HepG2 (cell line): ENCODE data around the gene PRR30. TPM values are rescaled to one million over a fixed set of nuclear protein-coding genes. Genes with fewer than 3 reads are reported as not detected.

Experiments used
- ATRX ChIP-seq: sonication (generic); formaldehyde crosslinking; IDR thresholded peaks from 2 replicates; pipeline ENCODE4 v1.4.0; 2020; ENCODE audit warnings: missing genetic modification reagents, borderline replicate concordance
- EZH2 ChIP-seq: conservative IDR thresholded peaks from 2 replicates; pipeline ENCODE4 v1.6.1; 2012; ENCODE audit warnings: mild to moderate bottlenecking, low read depth, low read length, moderate library complexity
- GZF1 ChIP-seq: sonication (generic); formaldehyde crosslinking; IDR thresholded peaks from 2 replicates; pipeline ENCODE4 v1.5.1; 2020; ENCODE audit warnings: mild to moderate bottlenecking, missing genetic modification reagents
- HOXA7 ChIP-seq: sonication (generic); formaldehyde crosslinking; IDR thresholded peaks from 2 replicates; pipeline ENCODE4 v1.8.1; 2022; ENCODE audit warnings: mild to moderate bottlenecking, missing genetic modification reagents, moderate library complexity
- MTF2 ChIP-seq: sonication (generic); formaldehyde crosslinking; IDR thresholded peaks from 2 replicates; pipeline ENCODE4 v1.5.0; 2020; ENCODE audit warnings: missing genetic modification reagents, borderline replicate concordance
- MYNN ChIP-seq: sonication (generic); formaldehyde crosslinking; IDR thresholded peaks from 2 replicates; pipeline ENCODE4 v1.4.0; 2020; ENCODE audit warnings: mild to moderate bottlenecking, low read depth, missing genetic modification reagents
- PLRG1 ChIP-seq: fragments of 450-650 bp; conservative IDR thresholded peaks from 2 replicates; pipeline ENCODE4 v1.6.1; 2016
- RNF219 ChIP-seq: sonication (generic); formaldehyde crosslinking; IDR thresholded peaks from 2 replicates; pipeline ENCODE4 v1.5.0; 2020; ENCODE audit warnings: mild to moderate bottlenecking, missing genetic modification reagents
- RXRA ChIP-seq: sonication (generic); formaldehyde crosslinking; IDR thresholded peaks from 2 replicates; pipeline ENCODE4 v1.5.1; 2020; ENCODE audit warnings: missing genetic modification reagents
- SETDB1 ChIP-seq: sonication (generic); formaldehyde crosslinking; IDR thresholded peaks from 2 replicates; pipeline ENCODE4 v1.5.1; 2020; ENCODE audit warnings: missing genetic modification reagents, mild to moderate bottlenecking, borderline replicate concordance
- XRCC5 ChIP-seq: fragments of 200-400 bp; formaldehyde crosslinking; optimal IDR thresholded peaks from 2 replicates; pipeline ENCODE3; 2017; ENCODE audit warnings: mild to moderate bottlenecking, low read length
- ZMYM3 ChIP-seq: sonication (generic); formaldehyde crosslinking; IDR thresholded peaks from 2 replicates; pipeline ENCODE4 v1.5.1; 2020; ENCODE audit warnings: mild to moderate bottlenecking, missing genetic modification reagents
- ZNF335 ChIP-seq: sonication (generic); formaldehyde crosslinking; IDR thresholded peaks from 2 replicates; pipeline ENCODE4 v1.4.0; 2020; ENCODE audit warnings: missing genetic modification reagents
- ZNF33B ChIP-seq: sonication (generic); formaldehyde crosslinking; IDR thresholded peaks from 2 replicates; pipeline ENCODE4 v1.5.1; 2020; ENCODE audit warnings: mild to moderate bottlenecking, missing genetic modification reagents
- ZNF441 ChIP-seq: sonication (generic); formaldehyde crosslinking; IDR thresholded peaks from 2 replicates; pipeline ENCODE4 v1.7.0; 2021; ENCODE audit warnings: missing genetic modification reagents, borderline replicate concordance
- ZNF563 ChIP-seq: sonication (generic); formaldehyde crosslinking; IDR thresholded peaks from 2 replicates; pipeline ENCODE4 v1.8.0; 2022; ENCODE audit warnings: mild to moderate bottlenecking, moderate library complexity, missing genetic modification reagents
- ZNF598 ChIP-seq: sonication (generic); formaldehyde crosslinking; IDR thresholded peaks from 2 replicates; pipeline ENCODE4 v1.5.1; 2020; ENCODE audit warnings: mild to moderate bottlenecking, missing genetic modification reagents, borderline replicate concordance
- ZNF776 ChIP-seq: sonication (generic); formaldehyde crosslinking; IDR thresholded peaks from 2 replicates; pipeline ENCODE4 v1.4.0; 2020; ENCODE audit warnings: mild to moderate bottlenecking, missing genetic modification reagents
- ZNF792 ChIP-seq: IDR thresholded peaks from 2 replicates; pipeline ENCODE4 v1.6.1; 2016
- polyA plus RNA-seq, 8 experiments: library from polyadenylated mRNA; depleted of rRNA in 3 of 8; stranded (reverse) in 7 of 8; unstranded in 1 of 8; fragments of >200 nt; fragmentation: Illumina TruSeq in 4 of 8; extraction: Trizol in 4 of 8; gene quantifications; 2 replicates each; pipeline versions ENCODE4 v1.2.1 to v1.2.3, GENCODE V29; 2011 to 2016; ENCODE audit warnings: low read depth in 4 of 8, missing spikeins in 1 of 8, mixed read lengths in 1 of 8; ENCODE audit not compliant: insufficient read depth in 1 of 8
- total RNA-seq, 5 experiments: library from RNA; depleted of rRNA; stranded (reverse); fragments of >200 nt; fragmentation: Illumina TruSeq; extraction: Trizol; gene quantifications; 2 replicates each; pipeline ENCODE4 v1.2.3, GENCODE V29; 2016; ENCODE audit warnings: low read depth in 1 of 5
- TF ChIP-seq, protein P1 (sequence below): sonication (generic); formaldehyde crosslinking; IDR thresholded peaks from 2 replicates; pipeline ENCODE4 v1.9.0; 2021; ENCODE audit warnings: mild to moderate bottlenecking, missing genetic modification reagents
- TF ChIP-seq, protein P2 (sequence below): sonication (generic); formaldehyde crosslinking; IDR thresholded peaks from 2 replicates; pipeline ENCODE4 v1.4.0; 2020; ENCODE audit warnings: mild to moderate bottlenecking, missing genetic modification reagents

The PRR30 gene
- total and polyA plus RNA-seq, 2 of the 13 experiments (the other 11 are each of a cell fraction or from before 2014, with no cell fraction given), result not detected

DNA sequence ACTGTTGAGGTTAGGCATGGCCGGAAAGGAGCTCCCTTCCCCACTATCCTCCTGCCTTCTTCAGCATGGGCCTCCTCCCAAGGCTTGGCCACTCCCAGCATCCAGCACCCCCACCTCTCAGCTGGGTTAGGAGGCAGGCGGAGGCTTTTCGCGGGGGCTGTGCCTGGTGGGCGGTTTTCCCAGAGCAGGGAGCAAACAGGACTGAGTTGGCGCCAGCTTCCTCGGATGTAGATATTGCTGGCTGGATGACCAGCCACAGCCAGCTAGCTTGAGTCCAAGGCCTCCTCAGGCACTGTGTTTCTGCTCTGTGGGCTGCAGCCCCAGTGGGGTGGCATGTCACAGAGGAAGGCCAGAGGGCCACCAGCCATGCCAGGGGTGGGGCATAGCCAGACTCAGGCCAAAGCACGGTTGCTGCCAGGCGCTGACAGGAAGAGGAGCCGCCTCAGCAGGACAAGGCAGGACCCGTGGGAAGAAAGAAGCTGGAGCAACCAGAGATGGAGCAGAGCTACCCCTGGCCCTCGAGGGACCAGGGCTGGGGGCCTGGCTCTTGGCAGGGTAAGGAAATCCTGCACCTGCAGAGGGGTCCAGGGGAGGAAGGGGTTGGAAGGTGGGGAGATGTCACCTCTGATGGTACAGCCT, 9.7 kb upstream of the PRR30 start, which contains the start of gene TCF23 (continued):
- no peak for TF ChIP-seq GZF1 (CRISPR knock-in tag)
- TF ChIP-seq MYNN (CRISPR knock-in tag), result no peak
- 0 out of 2 replicates have a peak, but pooled peaks have one; percentile 43 for TF ChIP-seq MTF2 (CRISPR knock-in tag)
- TF ChIP-seq HOXA7, result no peak
- 0 out of 2 replicates have a peak, but pooled peaks have one; percentile 14 for TF ChIP-seq RXRA
- no peak for TF ChIP-seq EZH2
- TF ChIP-seq ZNF598 (CRISPR knock-in tag), result peak; percentile 62; the same call in 1 of the 2 replicates
- TF ChIP-seq ZNF792, result no peak
- TF ChIP-seq PLRG1, result no peak
- TF ChIP-seq, protein P1, sequence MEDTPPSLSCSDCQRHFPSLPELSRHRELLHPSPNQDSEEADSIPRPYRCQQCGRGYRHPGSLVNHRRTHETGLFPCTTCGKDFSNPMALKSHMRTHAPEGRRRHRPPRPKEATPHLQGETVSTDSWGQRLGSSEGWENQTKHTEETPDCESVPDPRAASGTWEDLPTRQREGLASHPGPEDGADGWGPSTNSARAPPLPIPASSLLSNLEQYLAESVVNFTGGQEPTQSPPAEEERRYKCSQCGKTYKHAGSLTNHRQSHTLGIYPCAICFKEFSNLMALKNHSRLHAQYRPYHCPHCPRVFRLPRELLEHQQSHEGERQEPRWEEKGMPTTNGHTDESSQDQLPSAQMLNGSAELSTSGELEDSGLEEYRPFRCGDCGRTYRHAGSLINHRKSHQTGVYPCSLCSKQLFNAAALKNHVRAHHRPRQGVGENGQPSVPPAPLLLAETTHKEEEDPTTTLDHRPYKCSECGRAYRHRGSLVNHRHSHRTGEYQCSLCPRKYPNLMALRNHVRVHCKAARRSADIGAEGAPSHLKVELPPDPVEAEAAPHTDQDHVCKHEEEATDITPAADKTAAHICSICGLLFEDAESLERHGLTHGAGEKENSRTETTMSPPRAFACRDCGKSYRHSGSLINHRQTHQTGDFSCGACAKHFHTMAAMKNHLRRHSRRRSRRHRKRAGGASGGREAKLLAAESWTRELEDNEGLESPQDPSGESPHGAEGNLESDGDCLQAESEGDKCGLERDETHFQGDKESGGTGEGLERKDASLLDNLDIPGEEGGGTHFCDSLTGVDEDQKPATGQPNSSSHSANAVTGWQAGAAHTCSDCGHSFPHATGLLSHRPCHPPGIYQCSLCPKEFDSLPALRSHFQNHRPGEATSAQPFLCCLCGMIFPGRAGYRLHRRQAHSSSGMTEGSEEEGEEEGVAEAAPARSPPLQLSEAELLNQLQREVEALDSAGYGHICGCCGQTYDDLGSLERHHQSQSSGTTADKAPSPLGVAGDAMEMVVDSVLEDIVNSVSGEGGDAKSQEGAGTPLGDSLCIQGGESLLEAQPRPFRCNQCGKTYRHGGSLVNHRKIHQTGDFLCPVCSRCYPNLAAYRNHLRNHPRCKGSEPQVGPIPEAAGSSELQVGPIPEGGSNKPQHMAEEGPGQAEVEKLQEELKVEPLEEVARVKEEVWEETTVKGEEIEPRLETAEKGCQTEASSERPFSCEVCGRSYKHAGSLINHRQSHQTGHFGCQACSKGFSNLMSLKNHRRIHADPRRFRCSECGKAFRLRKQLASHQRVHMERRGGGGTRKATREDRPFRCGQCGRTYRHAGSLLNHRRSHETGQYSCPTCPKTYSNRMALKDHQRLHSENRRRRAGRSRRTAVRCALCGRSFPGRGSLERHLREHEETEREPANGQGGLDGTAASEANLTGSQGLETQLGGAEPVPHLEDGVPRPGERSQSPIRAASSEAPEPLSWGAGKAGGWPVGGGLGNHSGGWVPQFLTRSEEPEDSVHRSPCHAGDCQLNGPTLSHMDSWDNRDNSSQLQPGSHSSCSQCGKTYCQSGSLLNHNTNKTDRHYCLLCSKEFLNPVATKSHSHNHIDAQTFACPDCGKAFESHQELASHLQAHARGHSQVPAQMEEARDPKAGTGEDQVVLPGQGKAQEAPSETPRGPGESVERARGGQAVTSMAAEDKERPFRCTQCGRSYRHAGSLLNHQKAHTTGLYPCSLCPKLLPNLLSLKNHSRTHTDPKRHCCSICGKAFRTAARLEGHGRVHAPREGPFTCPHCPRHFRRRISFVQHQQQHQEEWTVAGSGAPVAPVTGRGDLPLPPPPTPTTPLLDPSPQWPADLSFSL (CRISPR knock-in tag), result no peak
- no peak for TF ChIP-seq ZNF776 (CRISPR knock-in tag)
- TF ChIP-seq ZNF335 (CRISPR knock-in tag), result no peak
- TF ChIP-seq ZNF441 (CRISPR knock-in tag), result no peak
- 0 out of 2 replicates have a peak, but pooled peaks have one; percentile 26 for TF ChIP-seq ZNF33B (CRISPR knock-in tag)
- TF ChIP-seq SETDB1 (CRISPR knock-in tag), result no peak
- TF ChIP-seq ZMYM3 (CRISPR knock-in tag), result no peak
- no peak for TF ChIP-seq XRCC5
- TF ChIP-seq, protein P2, sequence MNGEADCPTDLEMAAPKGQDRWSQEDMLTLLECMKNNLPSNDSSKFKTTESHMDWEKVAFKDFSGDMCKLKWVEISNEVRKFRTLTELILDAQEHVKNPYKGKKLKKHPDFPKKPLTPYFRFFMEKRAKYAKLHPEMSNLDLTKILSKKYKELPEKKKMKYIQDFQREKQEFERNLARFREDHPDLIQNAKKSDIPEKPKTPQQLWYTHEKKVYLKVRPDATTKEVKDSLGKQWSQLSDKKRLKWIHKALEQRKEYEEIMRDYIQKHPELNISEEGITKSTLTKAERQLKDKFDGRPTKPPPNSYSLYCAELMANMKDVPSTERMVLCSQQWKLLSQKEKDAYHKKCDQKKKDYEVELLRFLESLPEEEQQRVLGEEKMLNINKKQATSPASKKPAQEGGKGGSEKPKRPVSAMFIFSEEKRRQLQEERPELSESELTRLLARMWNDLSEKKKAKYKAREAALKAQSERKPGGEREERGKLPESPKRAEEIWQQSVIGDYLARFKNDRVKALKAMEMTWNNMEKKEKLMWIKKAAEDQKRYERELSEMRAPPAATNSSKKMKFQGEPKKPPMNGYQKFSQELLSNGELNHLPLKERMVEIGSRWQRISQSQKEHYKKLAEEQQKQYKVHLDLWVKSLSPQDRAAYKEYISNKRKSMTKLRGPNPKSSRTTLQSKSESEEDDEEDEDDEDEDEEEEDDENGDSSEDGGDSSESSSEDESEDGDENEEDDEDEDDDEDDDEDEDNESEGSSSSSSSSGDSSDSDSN (CRISPR knock-in tag), result no peak
- TF ChIP-seq ATRX (CRISPR knock-in tag), result no peak
- TF ChIP-seq ZNF563, result no peak
- TF ChIP-seq RNF219 (CRISPR knock-in tag), result no peak
